ENCODE data around the gene SNAPC2. TPM values are rescaled to one million over a fixed set of nuclear protein-coding genes. Genes with fewer than 3 reads are reported as not detected.
A peak's percentile ranks its signal among the peaks of the same experiment; 100 is the strongest.

Gene SNAPC2
- total RNA-seq, 1 donor from 2014 or later: 13.4 TPM

DNA sequence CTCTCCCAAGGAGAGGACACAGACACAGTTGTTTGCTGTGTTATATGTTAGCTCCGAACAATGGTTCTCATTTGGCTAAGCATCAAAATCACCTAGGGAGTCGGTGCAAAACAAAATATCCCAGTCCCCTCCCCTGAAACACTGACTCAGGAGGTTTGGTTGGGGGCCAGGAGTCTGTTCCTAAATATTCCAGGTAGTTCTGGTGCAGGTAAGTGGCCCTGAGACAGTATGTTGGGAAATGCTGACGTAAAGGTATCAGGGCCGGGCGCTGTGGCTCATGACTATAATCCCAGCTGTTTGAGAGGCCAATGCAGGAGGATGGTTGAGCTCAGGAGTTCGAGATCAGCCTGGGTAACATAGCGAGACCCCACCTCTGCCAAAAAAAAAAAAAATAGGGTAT lies 18.8 kb upstream of the SNAPC2 start:
- FAIRE-seq (no peak), DNase-seq (ENCODE audit: low read depth) (no peak)
- Histone ChIP-seq H3K4me3 (ENCODE audit: low read depth, low read length) (no peak overlapping the region), H3K27me3 (ENCODE audit: control insufficient read depth, insufficient read depth, low read length) (no peaks in the 10 kb centered on the region), H3K36me3 (ENCODE audit: control insufficient read depth, insufficient read depth, low read length) (peaks cover 11% of the 10 kb centered on the region)
- TF ChIP-seq, protein P1, sequence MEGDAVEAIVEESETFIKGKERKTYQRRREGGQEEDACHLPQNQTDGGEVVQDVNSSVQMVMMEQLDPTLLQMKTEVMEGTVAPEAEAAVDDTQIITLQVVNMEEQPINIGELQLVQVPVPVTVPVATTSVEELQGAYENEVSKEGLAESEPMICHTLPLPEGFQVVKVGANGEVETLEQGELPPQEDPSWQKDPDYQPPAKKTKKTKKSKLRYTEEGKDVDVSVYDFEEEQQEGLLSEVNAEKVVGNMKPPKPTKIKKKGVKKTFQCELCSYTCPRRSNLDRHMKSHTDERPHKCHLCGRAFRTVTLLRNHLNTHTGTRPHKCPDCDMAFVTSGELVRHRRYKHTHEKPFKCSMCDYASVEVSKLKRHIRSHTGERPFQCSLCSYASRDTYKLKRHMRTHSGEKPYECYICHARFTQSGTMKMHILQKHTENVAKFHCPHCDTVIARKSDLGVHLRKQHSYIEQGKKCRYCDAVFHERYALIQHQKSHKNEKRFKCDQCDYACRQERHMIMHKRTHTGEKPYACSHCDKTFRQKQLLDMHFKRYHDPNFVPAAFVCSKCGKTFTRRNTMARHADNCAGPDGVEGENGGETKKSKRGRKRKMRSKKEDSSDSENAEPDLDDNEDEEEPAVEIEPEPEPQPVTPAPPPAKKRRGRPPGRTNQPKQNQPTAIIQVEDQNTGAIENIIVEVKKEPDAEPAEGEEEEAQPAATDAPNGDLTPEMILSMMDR (IDR thresholded peaks at IDR 0.05; ENCODE audit: insufficient read depth, low read length, severe bottlenecking): no peak

DNA sequence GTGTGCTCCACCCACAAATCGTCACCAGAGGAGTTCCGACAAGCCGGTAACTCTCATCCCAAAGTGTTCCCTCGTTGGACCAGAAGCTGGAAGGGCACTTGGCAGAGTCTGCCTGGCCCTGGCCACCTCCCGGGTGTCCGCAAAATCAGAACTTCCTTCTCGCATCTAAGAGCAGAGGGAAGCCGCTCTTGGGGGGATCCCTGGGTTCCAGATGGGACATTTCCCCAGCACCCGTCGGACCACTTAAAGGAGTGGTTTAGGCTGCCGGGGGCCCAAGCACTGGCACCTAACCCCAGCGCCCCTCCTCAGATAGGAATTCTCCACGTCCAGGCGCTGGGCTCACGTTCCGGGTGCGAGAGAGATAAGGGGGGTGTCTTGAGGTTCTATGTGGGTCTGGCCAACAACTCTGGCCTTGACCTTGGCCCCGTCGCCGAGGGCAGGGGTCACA lies 17.3 kb upstream of the SNAPC2 start:
- TF ChIP-seq, protein P1 (IDR thresholded peaks at IDR 0.05; ENCODE audit: insufficient read depth, low read length, severe bottlenecking): no peak
- FAIRE-seq (no peak), DNase-seq (ENCODE audit: low read depth) (peak; percentile 40)
- H3K4me3 ChIP-seq (ENCODE audit: low read depth, low read length): peak overlapping the region; percentile 64
- H3K27me3 ChIP-seq (ENCODE audit: control insufficient read depth, insufficient read depth, low read length): no peaks in the 10 kb centered on the region
- peaks cover 13% of the 10 kb centered on the region for H3K36me3 ChIP-seq (ENCODE audit: control insufficient read depth, insufficient read depth, low read length)

DNA sequence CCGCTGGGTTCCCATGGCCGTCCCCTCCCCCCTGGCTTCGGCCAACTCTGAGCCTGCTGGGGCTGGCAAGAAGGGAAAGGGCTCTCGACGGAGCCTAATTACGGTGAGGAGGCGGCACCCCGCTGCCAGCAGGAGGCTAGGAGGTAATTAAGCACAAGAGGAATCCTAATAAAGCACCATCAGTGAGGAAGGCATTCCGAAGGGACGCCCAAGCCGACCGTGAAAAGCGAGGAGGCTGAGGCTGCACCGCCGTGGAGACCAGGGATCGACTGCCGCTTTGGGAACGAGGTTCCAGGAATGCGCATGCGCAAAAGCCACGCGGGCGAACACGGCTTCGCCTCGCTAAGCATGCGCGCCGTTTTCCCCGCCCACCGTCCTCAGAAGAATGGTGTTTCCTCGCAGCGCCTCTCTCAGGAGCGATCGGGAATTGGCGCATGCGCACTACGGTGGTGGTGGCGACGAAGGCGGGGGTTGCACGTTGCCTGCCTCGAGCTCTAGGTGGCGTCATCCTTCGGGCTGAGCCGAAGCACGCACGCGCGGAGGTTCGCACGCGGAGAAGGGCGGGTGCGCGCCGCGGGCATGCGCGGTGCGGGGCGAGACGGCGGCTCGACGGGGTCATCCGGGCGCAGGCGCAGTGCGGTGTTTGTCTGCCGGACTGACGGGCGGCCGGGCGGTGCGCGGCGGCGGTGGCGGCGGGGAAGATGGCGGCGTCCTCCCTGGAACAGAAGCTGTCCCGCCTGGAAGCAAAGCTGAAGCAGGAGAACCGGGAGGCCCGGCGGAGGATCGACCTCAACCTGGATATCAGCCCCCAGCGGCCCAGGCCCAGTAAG lies 16.7 kb upstream of the SNAPC2 start, which contains the start of gene MAP2K7:
TSS of gene MAP2K7 (plus strand) at position 634 of the 830 bp plus-strand sequence. CDS start at position 702, 68 bp downstream.
- Histone ChIP-seq H3K4me3 (ENCODE audit: low read depth, low read length) (peak within 1 kb of the TSS; percentile 95), H3K27me3 (ENCODE audit: control insufficient read depth, insufficient read depth, low read length) (no peaks in the 10 kb centered on the region), H3K36me3 (ENCODE audit: control insufficient read depth, insufficient read depth, low read length) (peaks cover 13% of the 10 kb centered on the region)
- DNase-seq (ENCODE audit: low read depth) (peak; percentile 96), FAIRE-seq (peak; percentile 96)
- TF ChIP-seq, protein P1 (IDR thresholded peaks at IDR 0.05; ENCODE audit: insufficient read depth, low read length, severe bottlenecking): peak; percentile 67

DNA sequence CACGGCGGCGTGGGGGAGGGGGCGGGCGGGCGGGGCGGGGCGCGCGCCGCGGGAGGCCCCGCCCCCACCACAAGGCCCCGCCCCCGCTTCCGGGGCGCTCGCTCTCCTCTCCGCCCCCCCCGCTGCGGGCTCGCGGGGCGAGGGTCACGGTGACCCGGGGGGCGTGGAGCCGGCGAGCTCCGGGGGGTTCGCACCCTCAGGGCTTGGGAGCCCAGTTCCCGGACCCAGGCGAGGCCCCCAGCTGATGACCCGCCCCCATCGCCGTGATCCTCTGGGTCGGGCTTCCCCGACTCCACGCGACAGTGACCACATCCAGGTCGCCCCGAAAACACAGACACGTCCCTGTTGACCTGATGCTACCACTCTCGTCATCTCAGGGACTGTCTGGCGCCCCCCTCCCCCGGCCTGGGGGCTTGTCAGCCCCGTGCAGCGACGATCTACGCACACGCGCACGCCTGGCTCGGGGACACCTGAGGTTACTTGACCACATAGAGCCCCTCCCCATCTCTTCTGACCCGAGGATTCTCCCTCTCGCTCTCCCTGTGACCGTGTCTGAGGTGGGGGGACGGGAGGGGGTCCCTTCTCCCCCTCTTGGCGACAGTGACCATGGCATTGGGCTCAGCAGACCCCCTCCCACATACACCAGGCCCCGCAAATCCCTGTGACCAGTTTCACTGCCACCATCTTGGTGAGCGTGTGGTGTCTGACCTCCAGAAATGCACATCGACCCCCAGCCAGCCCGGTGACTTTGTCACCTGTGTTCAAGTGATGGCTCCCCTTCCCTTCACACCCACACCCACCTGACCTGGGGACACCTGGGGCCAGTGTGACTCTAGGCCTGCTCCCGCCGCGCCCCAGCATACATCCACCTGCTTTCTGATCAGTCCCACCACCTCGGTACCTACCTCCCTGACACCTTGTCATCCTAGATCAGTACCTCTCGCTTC lies 15.8 kb upstream of the SNAPC2 start:
- Histone ChIP-seq H3K36me3 (ENCODE audit: control insufficient read depth, insufficient read depth, low read length) (peaks cover 12% of the 10 kb centered on the region), H3K4me3 (ENCODE audit: low read depth, low read length) (peak overlapping the region; percentile 95), H3K27me3 (ENCODE audit: control insufficient read depth, insufficient read depth, low read length) (no peaks in the 10 kb centered on the region)
- DNase-seq (ENCODE audit: low read depth) (no peak), FAIRE-seq (no peak)
- TF ChIP-seq, protein P1 (IDR thresholded peaks at IDR 0.05; ENCODE audit: insufficient read depth, low read length, severe bottlenecking): no peak

DNA sequence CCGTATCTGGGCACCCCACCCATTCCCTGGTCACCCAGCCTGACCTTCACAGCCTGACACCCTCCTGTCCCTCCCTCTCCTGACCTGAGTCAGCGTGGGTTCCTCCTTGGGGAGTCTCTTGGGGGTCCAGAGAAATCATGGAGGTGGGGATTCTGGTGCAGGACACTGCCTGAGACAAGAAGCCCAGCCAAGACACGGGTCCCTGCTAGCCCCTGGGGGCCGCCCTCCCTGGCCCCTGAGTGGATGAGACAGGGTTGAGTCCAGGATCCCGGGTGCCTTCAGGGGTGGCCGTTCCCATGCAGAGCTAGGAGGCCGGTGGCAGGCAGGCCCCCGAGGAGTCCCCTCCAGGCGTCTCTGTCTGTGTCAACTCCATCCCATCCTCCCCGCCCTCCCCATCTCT lies 14.9 kb upstream of the SNAPC2 start:
- DNase-seq (ENCODE audit: low read depth): no peak
- no peaks in the 10 kb centered on the region for H3K27me3 ChIP-seq (ENCODE audit: control insufficient read depth, insufficient read depth, low read length)
- TF ChIP-seq, protein P1 (IDR thresholded peaks at IDR 0.05; ENCODE audit: insufficient read depth, low read length, severe bottlenecking): no peak
- no peak for FAIRE-seq
- H3K4me3 ChIP-seq (ENCODE audit: low read depth, low read length): no peak overlapping the region
- H3K36me3 ChIP-seq (ENCODE audit: control insufficient read depth, insufficient read depth, low read length): peaks cover 9% of the 10 kb centered on the region

Measured in bronchial epithelial cell (primary cell).